HG03108 (cell line): ENCODE measurements around the gene CEP192.

ENCODE experiments used
- ATAC-seq: cut with Tn5 transposase; IDR thresholded peaks from one replicate; pipeline ENCODE4 v1.9.1; 2021; ENCODE audit warnings: moderate library complexity; ENCODE audit not compliant: unreplicated experiment

CEP192 gene

DNA sequence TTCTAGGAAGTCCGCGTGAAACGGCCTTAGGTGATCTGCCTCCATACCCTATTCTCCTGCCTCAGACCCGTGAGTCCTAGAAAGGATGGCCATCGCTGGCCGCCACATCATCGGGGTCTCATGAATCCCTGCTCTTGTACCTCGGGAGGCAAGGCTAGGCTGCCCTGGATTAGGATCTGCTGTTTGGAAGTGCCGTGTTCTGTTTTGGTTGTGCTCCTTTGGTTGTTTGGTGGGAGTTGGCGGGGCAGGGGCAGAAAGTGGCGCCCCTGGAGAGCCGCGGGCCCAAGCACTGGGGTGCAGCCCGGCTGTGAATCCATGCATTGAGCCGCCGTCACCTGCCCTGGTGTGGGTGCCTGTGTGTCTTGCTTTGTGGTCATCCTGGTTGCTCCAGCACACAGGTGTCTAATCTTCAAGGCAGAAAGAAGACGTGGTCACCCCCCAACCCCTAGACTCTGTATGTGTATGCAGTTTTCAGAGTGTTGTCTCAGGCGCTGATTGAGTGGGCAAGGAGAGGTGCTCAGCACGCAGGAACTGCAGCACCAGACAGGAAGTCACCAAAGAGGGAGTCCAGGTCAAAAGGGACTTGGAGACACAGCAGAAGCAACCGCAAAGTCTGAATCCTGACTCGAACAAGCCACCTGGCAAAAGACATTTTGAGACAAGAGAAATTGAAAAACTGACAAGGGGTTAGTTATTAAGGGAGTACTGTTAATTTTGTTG, 147.4 kb downstream of the CEP192 start:
- no peak for ATAC-seq

DNA sequence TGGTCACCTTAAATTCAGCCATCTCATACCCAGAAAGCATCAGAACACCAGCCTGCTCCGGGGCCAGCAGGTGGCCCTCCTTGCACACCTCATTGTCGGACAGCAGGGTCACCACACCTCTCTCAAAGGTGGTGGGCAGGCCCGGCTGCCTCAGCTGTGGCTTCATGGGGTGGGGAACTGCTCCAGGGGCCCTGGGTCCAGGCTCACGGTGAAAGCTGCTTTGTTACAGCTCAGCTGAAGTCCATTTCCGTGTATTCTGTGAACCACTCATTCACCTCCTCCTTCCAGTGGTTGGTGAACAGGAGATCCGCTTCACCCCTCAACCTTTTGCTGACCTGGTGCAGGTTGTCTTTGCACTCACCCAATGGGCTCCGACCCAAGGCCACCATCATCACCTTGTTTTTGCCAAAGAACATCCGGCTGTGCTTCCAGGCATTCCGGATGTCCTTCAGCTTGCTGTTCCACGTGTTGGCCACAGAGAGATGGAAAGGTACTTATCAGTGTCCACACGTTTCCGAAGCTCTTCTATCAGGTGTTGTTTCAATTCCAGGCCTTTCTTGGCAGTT, 148.8 kb downstream of the CEP192 start:
- no peak for ATAC-seq

- ATAC-seq = no peak
Observed at GRCh38 chr18:13141209-13141608, 150.0 kb downstream of the CEP192 start.

GRCh38 chr18:13145636-13146190, 154.6 kb downstream of the CEP192 start:
- no peak for ATAC-seq

DNA sequence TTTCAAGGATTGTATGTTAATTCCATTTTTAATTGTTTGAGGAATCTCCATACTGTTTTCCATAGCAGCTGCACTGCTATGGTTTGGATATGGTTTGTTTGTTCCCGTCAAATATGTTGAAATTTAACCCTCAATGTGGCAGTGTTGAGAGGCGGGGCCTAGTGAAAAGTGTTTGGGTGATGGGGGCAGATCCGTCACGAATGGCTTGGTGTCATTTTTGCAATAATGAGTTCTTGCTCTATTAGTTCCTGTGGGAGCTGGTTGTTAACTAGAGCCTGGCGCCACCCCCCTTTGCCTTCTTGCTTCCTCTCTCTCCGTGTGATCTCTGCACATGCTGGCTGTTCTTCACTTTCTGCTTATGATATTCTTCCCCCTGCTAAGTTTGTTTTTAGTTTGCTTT, 156.0 kb downstream of the CEP192 start:
- no peak for ATAC-seq

- no peak for ATAC-seq
Observed at GRCh38 chr18:13151656-13152055, 160.5 kb downstream of the CEP192 start.

GRCh38 chr18:13158428-13158827, 167.3 kb downstream of the CEP192 start:
- no peak for ATAC-seq

- no peak for ATAC-seq
Observed at GRCh38 chr18:13159579-13159978, 168.4 kb downstream of the CEP192 start.

DNA sequence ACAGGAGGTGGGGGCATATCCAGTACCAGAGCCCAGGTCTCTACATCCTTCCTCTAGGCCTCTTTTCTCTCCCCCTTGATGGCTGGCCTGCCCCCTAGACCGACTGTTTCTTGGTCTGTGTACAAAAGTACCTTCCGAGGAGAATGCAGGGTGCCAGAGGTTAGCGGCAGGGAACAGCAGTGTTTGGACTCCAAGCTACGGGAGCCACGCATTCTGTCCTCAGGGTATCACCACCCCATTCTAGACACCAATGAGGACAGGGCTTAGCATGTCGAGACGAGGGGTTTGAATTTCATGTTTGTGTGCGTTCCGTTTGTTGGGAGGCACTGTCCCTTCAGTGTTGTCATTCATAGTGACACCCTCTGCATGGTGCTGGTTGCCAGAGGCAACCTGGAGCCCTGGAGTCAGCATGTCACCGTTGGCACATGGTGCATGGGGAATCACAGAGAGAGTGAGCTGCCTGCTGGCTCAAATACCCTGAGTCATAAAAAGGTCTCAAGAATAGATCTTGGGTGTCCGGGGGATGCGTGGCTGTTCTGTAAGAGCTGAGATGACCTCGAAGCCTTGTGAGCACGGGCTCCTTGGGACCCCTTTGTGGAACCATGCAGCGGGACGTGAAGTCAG, 170.2 kb downstream of the CEP192 start:
- no peak for ATAC-seq

DNA sequence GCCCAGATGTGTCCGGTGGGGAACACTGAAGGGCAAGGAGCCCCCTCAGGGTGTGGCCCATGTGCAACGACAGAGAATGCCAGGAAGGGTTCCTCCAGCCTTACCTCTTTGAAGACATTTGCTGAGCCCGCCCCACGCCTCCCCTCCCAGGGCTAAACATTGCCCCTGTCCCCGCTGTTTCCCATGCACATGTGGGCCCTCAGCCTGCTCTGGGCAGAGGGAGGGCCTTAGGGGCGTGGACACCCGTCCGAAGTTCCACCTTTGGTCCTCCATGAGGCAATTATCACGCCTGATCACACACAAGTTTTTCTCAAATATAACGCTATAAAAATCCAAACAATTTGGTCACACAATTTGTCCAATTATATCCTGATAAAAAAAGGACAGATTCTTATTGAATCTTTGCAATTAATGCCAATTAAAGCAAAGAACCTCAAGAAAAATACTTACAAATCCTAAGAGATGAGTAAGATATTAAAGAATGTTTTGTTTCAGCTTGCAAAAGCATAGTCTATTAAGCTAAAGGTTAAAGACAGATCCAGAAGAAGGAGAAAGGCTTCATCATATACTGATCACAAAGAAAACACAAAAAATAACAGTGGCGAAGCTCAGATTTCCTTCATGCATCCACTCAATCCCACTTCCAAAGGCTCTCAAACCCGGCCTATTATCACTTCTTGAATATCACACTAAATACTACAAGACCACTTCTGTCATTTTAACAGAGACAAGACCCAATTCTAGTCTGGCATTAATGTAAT, 172.2 kb downstream of the CEP192 start:
- ATAC-seq = no peak

DNA sequence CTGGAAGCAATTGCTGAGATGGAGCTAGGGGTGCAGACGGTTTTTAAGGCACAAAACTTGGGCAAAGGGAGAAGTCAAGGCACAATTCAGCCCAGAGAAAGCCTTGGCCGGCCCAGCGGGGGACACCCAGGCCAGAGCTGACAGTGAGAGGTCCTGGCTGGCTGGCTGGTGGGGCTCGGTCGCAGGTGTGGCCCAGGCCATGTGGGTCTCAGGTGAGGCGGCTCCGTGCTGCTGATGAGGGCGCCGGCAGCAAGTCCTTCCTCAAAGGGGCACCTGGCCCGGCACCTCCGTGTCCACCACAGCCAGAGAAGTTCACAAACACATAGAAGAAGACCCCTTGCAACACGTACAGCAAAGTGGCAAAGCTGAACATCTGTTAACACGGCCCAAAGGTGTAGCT, 173.2 kb downstream of the CEP192 start:
- ATAC-seq = no peak

DNA sequence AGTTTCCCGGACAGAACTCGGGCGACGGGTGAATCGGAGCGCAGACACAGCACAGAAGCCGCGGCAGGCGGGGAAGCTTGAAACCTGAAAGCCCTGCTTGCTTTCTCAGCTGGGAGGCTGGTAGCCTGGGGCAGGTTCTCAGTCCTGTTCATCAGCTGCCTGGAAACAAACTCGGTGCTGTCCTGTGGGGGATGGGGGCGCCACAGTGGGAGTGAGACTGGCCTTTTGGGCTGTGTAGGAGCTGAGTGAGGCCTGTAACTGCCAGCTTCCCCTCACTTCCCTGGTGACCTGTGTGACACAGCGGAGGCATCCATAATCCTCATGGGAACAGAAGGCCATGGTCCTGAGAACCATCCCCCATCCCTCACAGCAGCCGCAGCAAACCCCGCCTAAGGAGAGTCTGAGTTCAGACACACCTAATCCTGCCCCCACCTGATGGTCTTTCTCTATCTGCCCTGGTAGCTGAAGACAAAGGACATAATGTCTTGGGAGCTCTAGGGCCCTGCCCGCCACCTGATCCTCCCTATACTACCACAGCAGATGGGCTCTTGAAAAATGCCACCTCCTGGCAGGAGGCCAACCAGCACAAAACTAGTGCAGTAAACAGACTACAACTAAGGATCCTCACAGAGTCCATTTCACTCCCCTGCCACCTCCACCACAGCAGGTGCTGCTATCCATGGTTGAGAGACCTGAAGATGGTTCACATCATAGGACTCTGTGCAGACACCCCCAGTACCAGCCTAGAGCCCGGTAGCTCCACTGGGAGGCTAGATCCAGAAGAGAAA, 174.7 kb downstream of the CEP192 start:
- no peak for ATAC-seq

GRCh38 chr18:13173578-13174145, 182.5 kb downstream of the CEP192 start:
- no peak for ATAC-seq
